ENCODE measurements around the gene ZNF213.
"Not testable (repeated sequence)": the region's sequence is repeated elsewhere in the genome, so short reads cannot be mapped to it uniquely, and the experiment has no call there.

Gene ZNF213

GRCh38 chr16:3131755-3132377 is 3.0 kb upstream of the ZNF213 start:
- no peak for DNase-seq

- DNase-seq = no peak
These were observed 985 bp upstream of the ZNF213 start for GRCh38 chr16:3133844-3134243.

- DNase-seq = no peak
These were observed 392 bp downstream of the ZNF213 start for GRCh38 chr16:3135126-3135715.

- DNase-seq = no peak
These were observed 2.4 kb downstream of the ZNF213 start for GRCh38 chr16:3137267-3137666.

- DNase-seq = no peak
These were observed 3.5 kb downstream of the ZNF213 start for GRCh38 chr16:3138342-3138741.

- DNase-seq = no peak
These were observed 4.1 kb downstream of the ZNF213 start for GRCh38 chr16:3138823-3139426.

- DNase-seq = not testable (repeated sequence)
These were observed 4.7 kb downstream of the ZNF213 start for GRCh38 chr16:3139561-3139960.

GRCh38 chr16:3140603-3141427 is 6.0 kb downstream of the ZNF213 start:
- DNase-seq = no peak

GRCh38 chr16:3141781-3142311 is 7.0 kb downstream of the ZNF213 start:
- no peak for DNase-seq

- DNase-seq = no peak
These were observed 7.5 kb downstream of the ZNF213 start for GRCh38 chr16:3142327-3142726.

- no peak for DNase-seq
These were observed 7.9 kb downstream of the ZNF213 start for GRCh38 chr16:3142770-3143169.

- no peak for DNase-seq
These were observed 8.4 kb downstream of the ZNF213 start for GRCh38 chr16:3143189-3143588.

- no peak for DNase-seq
These were observed 8.9 kb downstream of the ZNF213 start for GRCh38 chr16:3143598-3144320.

GRCh38 chr16:3144321-3144983 is 9.6 kb downstream of the ZNF213 start:
- DNase-seq = no peak

- DNase-seq = no peak
These were observed 10.3 kb downstream of the ZNF213 start for GRCh38 chr16:3145151-3145550.

- DNase-seq = no peak
These were observed 10.8 kb downstream of the ZNF213 start for GRCh38 chr16:3145660-3146059.

- DNase-seq = no peak
These were observed 12.4 kb downstream of the ZNF213 start for GRCh38 chr16:3147046-3147756.

GRCh38 chr16:3147757-3148104 is 12.9 kb downstream of the ZNF213 start:
- DNase-seq = no peak

GRCh38 chr16:3148256-3149192 is 13.7 kb downstream of the ZNF213 start:
- DNase-seq = no peak

- no peak for DNase-seq
These were observed 14.3 kb downstream of the ZNF213 start for GRCh38 chr16:3149193-3149530.

Measured in midbrain (tissue), 1 donor.